Brain microvascular endothelial cell (primary cell): ENCODE data around the gene NOL7.

Experiments used
- DNase-seq: peaks from one replicate; pipeline ENCODE4 v3.0.0-alpha.2; 2020
- H3K27ac ChIP-seq: fragments of 250-450 bp; sonication (Bioruptor Pico); 2 replicates; pipeline ENCODE4 v1.5.1; 2020; ENCODE audit warnings: mild to moderate bottlenecking, moderate library complexity
- H3K27me3 ChIP-seq: fragments of 250-450 bp; sonication (Bioruptor Pico); replicated peaks from 2 replicates; pipeline ENCODE4 v1.5.1; 2020; ENCODE audit warnings: mild to moderate bottlenecking
- H3K36me3 ChIP-seq: fragments of 250-450 bp; sonication (Bioruptor Pico); replicated peaks from 2 replicates; pipeline ENCODE4 v1.5.1; 2020; ENCODE audit warnings: mild to moderate bottlenecking
- H3K4me3 ChIP-seq: 2 replicates; pipeline ENCODE4 v1.5.1; 2011; ENCODE audit warnings: low read depth, mild to moderate bottlenecking, control low read depth, low read length, moderate library complexity
- in situ Hi-C: cut with HindIII; loops from 2 replicates; pipeline ENCODE4 v1.10.0; 2017; ENCODE audit warnings: low sequenced_read_pairs, low pct_ligation_motif_present
- TF ChIP-seq, protein P1 (sequence below): IDR thresholded peaks from 2 replicates; pipeline ENCODE4 v1.5.1; 2011; ENCODE audit warnings: low read depth, mild to moderate bottlenecking, moderate library complexity, low read length, control low read depth, inconsistent platforms; ENCODE audit errors: missing control alignments

Gene NOL7

GRCh38 chr6:13576017-13576416 is 39.1 kb upstream of the NOL7 start:
- Histone ChIP-seq H3K4me3 (no peak overlapping the region), H3K27me3 (no peaks in the 10 kb centered on the region), H3K27ac (no peak overlapping the region), H3K36me3 (no peaks in the 10 kb centered on the region)
- TF ChIP-seq, protein P1, sequence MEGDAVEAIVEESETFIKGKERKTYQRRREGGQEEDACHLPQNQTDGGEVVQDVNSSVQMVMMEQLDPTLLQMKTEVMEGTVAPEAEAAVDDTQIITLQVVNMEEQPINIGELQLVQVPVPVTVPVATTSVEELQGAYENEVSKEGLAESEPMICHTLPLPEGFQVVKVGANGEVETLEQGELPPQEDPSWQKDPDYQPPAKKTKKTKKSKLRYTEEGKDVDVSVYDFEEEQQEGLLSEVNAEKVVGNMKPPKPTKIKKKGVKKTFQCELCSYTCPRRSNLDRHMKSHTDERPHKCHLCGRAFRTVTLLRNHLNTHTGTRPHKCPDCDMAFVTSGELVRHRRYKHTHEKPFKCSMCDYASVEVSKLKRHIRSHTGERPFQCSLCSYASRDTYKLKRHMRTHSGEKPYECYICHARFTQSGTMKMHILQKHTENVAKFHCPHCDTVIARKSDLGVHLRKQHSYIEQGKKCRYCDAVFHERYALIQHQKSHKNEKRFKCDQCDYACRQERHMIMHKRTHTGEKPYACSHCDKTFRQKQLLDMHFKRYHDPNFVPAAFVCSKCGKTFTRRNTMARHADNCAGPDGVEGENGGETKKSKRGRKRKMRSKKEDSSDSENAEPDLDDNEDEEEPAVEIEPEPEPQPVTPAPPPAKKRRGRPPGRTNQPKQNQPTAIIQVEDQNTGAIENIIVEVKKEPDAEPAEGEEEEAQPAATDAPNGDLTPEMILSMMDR, result no peak
- in situ Hi-C loops, result no loop called here
- no peak for DNase-seq

DNA sequence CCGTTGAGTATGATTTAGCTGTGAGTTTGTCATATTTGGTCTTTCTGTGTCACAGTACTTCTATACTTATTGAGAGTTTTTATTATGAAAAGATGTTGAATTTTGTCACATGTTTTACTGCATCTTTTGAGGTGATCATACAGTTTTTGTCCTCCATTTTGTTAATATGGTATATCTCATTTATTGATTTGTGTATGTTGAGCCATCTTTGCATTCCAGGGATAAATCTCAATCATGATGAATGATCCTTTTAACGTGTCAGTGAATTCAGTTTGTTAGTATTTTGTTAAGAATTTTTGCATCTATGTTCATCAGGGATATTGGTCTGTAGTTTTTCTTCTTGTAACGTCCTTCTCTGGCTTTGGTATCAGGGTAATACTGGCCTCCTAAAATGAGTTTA is 37.2 kb upstream of the NOL7 start:
- H3K27me3 ChIP-seq, result no peaks in the 10 kb centered on the region
- no peak for DNase-seq
- TF ChIP-seq, protein P1, result no peak
- H3K27ac ChIP-seq, result no peak overlapping the region
- H3K36me3 ChIP-seq, result no peaks in the 10 kb centered on the region
- in situ Hi-C loops, result no loop called here
- no peak overlapping the region for H3K4me3 ChIP-seq

GRCh38 chr6:13579911-13580310 is 35.2 kb upstream of the NOL7 start:
- Histone ChIP-seq H3K27me3 (no peaks in the 10 kb centered on the region), H3K4me3 (no peak overlapping the region), H3K36me3 (no peaks in the 10 kb centered on the region), H3K27ac (no peak overlapping the region)
- DNase-seq, result no peak
- TF ChIP-seq, protein P1, result no peak
- in situ Hi-C loops, result no loop called here

GRCh38 chr6:13581700-13582229 is 33.4 kb upstream of the NOL7 start:
- no peaks in the 10 kb centered on the region for H3K36me3 ChIP-seq
- no peak overlapping the region for H3K4me3 ChIP-seq
- no peak overlapping the region for H3K27ac ChIP-seq
- in situ Hi-C loops, result no loop called here
- TF ChIP-seq, protein P1, result no peak
- H3K27me3 ChIP-seq, result no peaks in the 10 kb centered on the region
- DNase-seq, result no peak

DNA sequence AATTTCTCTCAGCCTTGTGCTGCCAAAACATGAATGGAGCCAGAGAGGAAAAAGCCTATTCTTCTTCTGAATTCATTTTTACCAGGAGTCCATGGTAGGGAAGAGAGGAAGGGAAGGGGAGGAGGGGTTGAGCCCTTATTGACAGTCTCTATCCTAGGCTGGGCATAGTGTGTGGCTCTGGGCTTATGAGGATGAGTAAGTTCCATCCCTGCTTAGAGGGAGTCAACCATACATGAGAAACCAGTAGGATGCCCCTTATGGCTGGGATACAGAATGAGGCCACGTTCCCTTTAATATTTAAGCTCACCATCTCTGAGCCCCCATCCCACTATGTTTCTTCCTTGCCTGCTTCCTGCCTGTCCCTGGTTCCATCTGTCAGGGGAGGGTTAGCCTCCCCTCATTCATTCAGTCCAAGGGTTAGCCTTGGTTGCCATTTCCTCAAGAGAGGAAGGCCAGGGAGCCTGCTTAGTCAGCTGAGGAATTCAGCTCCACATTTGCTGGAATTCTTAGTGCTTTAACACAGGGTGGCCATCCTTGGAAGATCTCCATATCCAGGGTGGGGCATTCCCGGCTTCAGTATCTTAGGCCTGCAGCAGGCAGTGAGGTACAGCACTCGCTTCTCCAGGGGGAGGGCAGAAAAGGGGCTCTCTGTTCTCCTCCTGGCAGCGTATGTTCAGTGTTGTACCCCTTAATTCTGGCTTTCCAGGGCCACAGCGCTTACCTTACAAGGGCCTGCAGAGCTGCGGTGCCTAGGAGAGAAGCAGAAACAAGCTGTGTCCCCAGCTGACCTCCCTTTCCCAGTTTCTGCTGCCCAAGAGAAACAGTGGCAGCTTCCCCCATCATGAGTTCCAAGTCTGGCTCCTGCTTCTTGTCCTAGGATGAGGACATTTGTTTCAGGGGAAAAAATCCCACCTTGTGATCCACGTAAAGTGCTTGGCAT is 28.3 kb upstream of the NOL7 start:
- Histone ChIP-seq H3K27ac (no peak overlapping the region), H3K4me3 (no peak overlapping the region), H3K27me3 (no peaks in the 10 kb centered on the region), H3K36me3 (no peaks in the 10 kb centered on the region)
- no peak for DNase-seq
- TF ChIP-seq, protein P1, result no peak
- in situ Hi-C loops, result no loop called here

- Histone ChIP-seq H3K27me3 (no peaks in the 10 kb centered on the region), H3K27ac (no peak overlapping the region), H3K4me3 (no peak overlapping the region), H3K36me3 (no peaks in the 10 kb centered on the region)
- no peak for DNase-seq
- TF ChIP-seq, protein P1, result no peak
- in situ Hi-C loops, result no loop called here
Measured at GRCh38 chr6:13589801-13590200, 25.3 kb upstream of the NOL7 start.
